ENCODE measurements around the gene PRCP. TPM values are rescaled to one million over a fixed set of nuclear protein-coding genes. Genes with fewer than 3 reads are reported as not detected.

Gene PRCP
- polyA plus RNA-seq, 1 donor: 73.8 TPM

Other genes starting within 250 kb of the PRCP start
- 5.9 TPM for gene FAM181B, start 166.6 kb downstream of the PRCP start, polyA plus RNA-seq
- gene DDIAS, start 1.3 kb upstream of the PRCP start, polyA plus RNA-seq: 2.5 TPM
- 5.3 TPM for gene RAB30, start 171.5 kb upstream of the PRCP start, polyA plus RNA-seq